PC-3 (cell line): ENCODE measurements around the gene NIBAN1. TPM values are rescaled to one million over a fixed set of nuclear protein-coding genes. Genes with fewer than 3 reads are reported as not detected.

Experiments
- ATAC-seq: fragments of 200-7000 bp; cut with Tn5 transposase; 2 replicates; pipeline ENCODE4 v1.9.1; 2020; ENCODE audit warnings: mild to moderate bottlenecking, moderate library complexity
- BruUV-seq: library from RNA; stranded (reverse); fragments of 400-500 nt; replicated peaks from 2 replicates; lab custom pipeline; 2021; lab: Mats Ljungman, UMichigan
- CTCF ChIA-PET: fragments of 300-600 bp; sonication (Branson Sonifier 250); formaldehyde crosslinking; loops from one replicate; lab custom pipeline; 2022; ENCODE audit warnings: antibody characterized with exemption; lab: Charles Lee
- POLR2A ChIA-PET: fragments of 300-600 bp; sonication (Branson Sonifier 250); formaldehyde crosslinking; loops from one replicate; lab custom pipeline; 2022; ENCODE audit warnings: antibody characterized with exemption; ENCODE audit not compliant: unreplicated experiment; lab: Charles Lee
- DNase-seq: peaks from one replicate; pipeline ENCODE4 v3.0.0-alpha.2; 2015
- H2AFZ ChIP-seq: fragments of 300-600 bp; sonication (generic); 2 replicates; pipeline ENCODE4 v1.6.0; 2016; ENCODE audit warnings: antibody characterized with exemption, low read length
- H3F3A ChIP-seq: fragments of 300-600 bp; sonication (generic); one replicate; pipeline ENCODE4 v1.6.0; 2017; ENCODE audit warnings: antibody characterized with exemption, low read length, control low read depth, mild to moderate bottlenecking; ENCODE audit not compliant: unreplicated experiment
- H3K27ac ChIP-seq: fragments of 300-600 bp; sonication (generic); 2 replicates; pipeline ENCODE4 v1.5.1; 2016; ENCODE audit warnings: mild to moderate bottlenecking, low read length
- H3K27me3 ChIP-seq: fragments of 300-600 bp; sonication (generic); 2 replicates; pipeline ENCODE4 v1.6.1; 2016; ENCODE audit warnings: low read length, mixed read lengths
- H3K36me3 ChIP-seq: fragments of 300-600 bp; sonication (generic); 2 replicates; pipeline ENCODE4 v1.6.1; 2016; ENCODE audit warnings: low read depth, mixed run types, low read length, mixed read lengths
- H3K4me1 ChIP-seq: fragments of 300-600 bp; sonication (generic); 2 replicates; pipeline ENCODE4 v1.5.1; 2016; ENCODE audit warnings: low read length; ENCODE audit not compliant: insufficient read depth
- H3K4me2 ChIP-seq: fragments of 300-600 bp; sonication (generic); 2 replicates; pipeline ENCODE4 v1.6.0; 2016; ENCODE audit warnings: low read length
- H3K4me3 ChIP-seq: fragments of 300-600 bp; sonication (generic); 2 replicates; pipeline ENCODE4 v1.5.1; 2016; ENCODE audit warnings: mild to moderate bottlenecking, low read length, mixed read lengths
- H3K79me2 ChIP-seq: fragments of 300-600 bp; sonication (generic); 2 replicates; pipeline ENCODE4 v1.6.1; 2017; ENCODE audit warnings: low read length, mixed read lengths
- H3K9ac ChIP-seq: fragments of 300-600 bp; sonication (generic); 2 replicates; pipeline ENCODE4 v1.6.0; 2016; ENCODE audit warnings: mild to moderate bottlenecking, low read length
- H3K9me2 ChIP-seq: fragments of 300-600 bp; sonication (generic); replicated peaks from 2 replicates; pipeline ENCODE4 v1.6.1; 2016; ENCODE audit warnings: mixed run types, low read length, mixed read lengths
- H3K9me3 ChIP-seq: fragments of 300-600 bp; sonication (generic); 2 replicates; pipeline ENCODE4 v1.6.1; 2016; ENCODE audit warnings: low read length, mixed read lengths
- H4K20me1 ChIP-seq: fragments of 300-600 bp; sonication (generic); 2 replicates; pipeline ENCODE4 v1.6.1; 2016; ENCODE audit warnings: low read length, mixed read lengths
- EZH2 ChIP-seq: fragments of 300-600 bp; sonication (generic); IDR thresholded peaks from one replicate; pipeline ENCODE4 v1.6.1; 2017; ENCODE audit warnings: antibody characterized with exemption, mild to moderate bottlenecking, low read length; ENCODE audit not compliant: unreplicated experiment
- EZH2phosphoT487 ChIP-seq: fragments of 300-600 bp; sonication (generic); IDR thresholded peaks from 2 replicates; pipeline ENCODE4 v1.6.1; 2018; ENCODE audit warnings: mild to moderate bottlenecking, antibody characterized with exemption, low read length, borderline replicate concordance
- intact Hi-C: fragments of 100-400 bp; cut with micrococcal nuclease; formaldehyde crosslinking; loops from 2 replicates; pipeline ENCODE4 v1.9.0; 2023
- total RNA-seq: library from RNA; depleted of rRNA; stranded (reverse); fragments of >200 nt; gene quantifications from 2 replicates; pipeline ENCODE4 v1.2.3, GENCODE V29; 2014
- TF ChIP-seq, protein P1 (sequence below): fragments of 300-600 bp; sonication (generic); conservative IDR thresholded peaks from 2 replicates; pipeline ENCODE4 v1.5.1; 2017; ENCODE audit warnings: antibody characterized with exemption, low read depth, mild to moderate bottlenecking, low read length

The NIBAN1 gene
- total RNA-seq, 1 experiment from 2014 or later = 6.9 TPM

DNA sequence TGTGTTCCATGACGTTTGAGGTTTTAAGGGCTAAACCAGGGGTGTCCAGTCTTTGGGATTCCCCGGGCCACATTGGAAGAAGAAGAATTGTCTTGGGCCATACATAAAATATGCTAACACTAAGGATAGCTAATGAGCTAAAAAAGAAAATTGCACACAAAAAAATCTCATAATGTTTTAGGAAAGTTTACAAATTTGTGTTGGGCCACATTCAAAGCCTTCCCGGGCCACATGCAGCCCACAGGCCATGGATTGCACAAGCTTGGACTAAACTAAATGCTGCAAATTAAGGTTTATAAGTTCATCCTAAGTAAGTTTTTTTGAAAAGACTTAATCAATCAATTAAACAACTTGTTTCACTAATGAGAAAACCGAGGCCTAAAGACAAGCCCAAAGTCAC lies 21.9 kb downstream of the NIBAN1 start:
- H3K4me3 ChIP-seq = no peak overlapping the region
- BruUV-seq = no TSS peak
- POLR2A ChIA-PET = no interaction called here
- no peaks in the 10 kb centered on the region for H3K9me3 ChIP-seq
- H3K27ac ChIP-seq = no peak overlapping the region
- no peaks in the 10 kb centered on the region for H3K9me2 ChIP-seq
- CTCF ChIA-PET = no interaction called here
- no peak overlapping the region for H2AFZ ChIP-seq
- H4K20me1 ChIP-seq = no peaks in the 10 kb centered on the region
- no peaks in the 10 kb centered on the region for H3F3A ChIP-seq
- H3K4me2 ChIP-seq = no peak overlapping the region
- no peaks in the 10 kb centered on the region for H3K79me2 ChIP-seq
- TF ChIP-seq EZH2phosphoT487 = no peak
- no peak for TF ChIP-seq EZH2
- TF ChIP-seq, protein P1, sequence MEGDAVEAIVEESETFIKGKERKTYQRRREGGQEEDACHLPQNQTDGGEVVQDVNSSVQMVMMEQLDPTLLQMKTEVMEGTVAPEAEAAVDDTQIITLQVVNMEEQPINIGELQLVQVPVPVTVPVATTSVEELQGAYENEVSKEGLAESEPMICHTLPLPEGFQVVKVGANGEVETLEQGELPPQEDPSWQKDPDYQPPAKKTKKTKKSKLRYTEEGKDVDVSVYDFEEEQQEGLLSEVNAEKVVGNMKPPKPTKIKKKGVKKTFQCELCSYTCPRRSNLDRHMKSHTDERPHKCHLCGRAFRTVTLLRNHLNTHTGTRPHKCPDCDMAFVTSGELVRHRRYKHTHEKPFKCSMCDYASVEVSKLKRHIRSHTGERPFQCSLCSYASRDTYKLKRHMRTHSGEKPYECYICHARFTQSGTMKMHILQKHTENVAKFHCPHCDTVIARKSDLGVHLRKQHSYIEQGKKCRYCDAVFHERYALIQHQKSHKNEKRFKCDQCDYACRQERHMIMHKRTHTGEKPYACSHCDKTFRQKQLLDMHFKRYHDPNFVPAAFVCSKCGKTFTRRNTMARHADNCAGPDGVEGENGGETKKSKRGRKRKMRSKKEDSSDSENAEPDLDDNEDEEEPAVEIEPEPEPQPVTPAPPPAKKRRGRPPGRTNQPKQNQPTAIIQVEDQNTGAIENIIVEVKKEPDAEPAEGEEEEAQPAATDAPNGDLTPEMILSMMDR = no peak
- intact Hi-C loops = loop anchor here (10.0 kb wide), 1 partner anchor 48 kb away; no protein-coding TSS in a partner anchor
- ATAC-seq = no peak
- H3K4me1 ChIP-seq = peaks cover 17% of the 10 kb centered on the region
- no peak for DNase-seq
- no peaks in the 10 kb centered on the region for H3K36me3 ChIP-seq
- no peak overlapping the region for H3K9ac ChIP-seq
- H3K27me3 ChIP-seq = no peaks in the 10 kb centered on the region

DNA sequence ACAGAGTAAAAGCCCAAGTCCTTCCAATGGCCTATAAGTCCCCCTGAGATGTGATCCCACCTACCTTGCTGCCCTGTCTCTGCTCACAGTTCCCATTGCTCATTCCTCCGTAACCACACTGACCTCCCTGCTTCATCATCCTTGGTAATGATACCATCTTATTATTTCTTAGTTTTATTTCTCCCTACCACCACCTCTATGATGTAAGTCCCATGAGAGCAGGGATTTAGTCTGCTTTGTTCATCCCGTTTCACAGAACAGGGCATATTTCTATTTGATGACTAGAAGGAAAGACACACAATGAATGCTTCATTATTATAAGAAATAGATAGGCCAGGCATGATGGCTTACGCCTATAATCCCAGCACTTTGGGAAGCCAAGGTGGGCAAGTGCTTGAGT lies 22.5 kb downstream of the NIBAN1 start:
- no peaks in the 10 kb centered on the region for H3F3A ChIP-seq
- DNase-seq = no peak
- ATAC-seq = no peak
- H3K4me1 ChIP-seq = peaks cover 17% of the 10 kb centered on the region
- no peak overlapping the region for H3K27ac ChIP-seq
- H3K9ac ChIP-seq = no peak overlapping the region
- no peaks in the 10 kb centered on the region for H3K36me3 ChIP-seq
- TF ChIP-seq EZH2 (no peak), EZH2phosphoT487 (no peak)
- TF ChIP-seq, protein P1 = no peak
- H3K27me3 ChIP-seq = no peaks in the 10 kb centered on the region
- H3K4me3 ChIP-seq = no peak overlapping the region
- no TSS peak for BruUV-seq
- CTCF ChIA-PET = no interaction called here
- intact Hi-C loops = loop anchor here (10.0 kb wide), 1 partner anchor 47 kb away; no protein-coding TSS in a partner anchor
- no peaks in the 10 kb centered on the region for H3K9me2 ChIP-seq
- no peak overlapping the region for H3K4me2 ChIP-seq
- H3K9me3 ChIP-seq = no peaks in the 10 kb centered on the region
- H2AFZ ChIP-seq = no peak overlapping the region
- no peaks in the 10 kb centered on the region for H4K20me1 ChIP-seq
- POLR2A ChIA-PET = no interaction called here
- no peaks in the 10 kb centered on the region for H3K79me2 ChIP-seq

DNA sequence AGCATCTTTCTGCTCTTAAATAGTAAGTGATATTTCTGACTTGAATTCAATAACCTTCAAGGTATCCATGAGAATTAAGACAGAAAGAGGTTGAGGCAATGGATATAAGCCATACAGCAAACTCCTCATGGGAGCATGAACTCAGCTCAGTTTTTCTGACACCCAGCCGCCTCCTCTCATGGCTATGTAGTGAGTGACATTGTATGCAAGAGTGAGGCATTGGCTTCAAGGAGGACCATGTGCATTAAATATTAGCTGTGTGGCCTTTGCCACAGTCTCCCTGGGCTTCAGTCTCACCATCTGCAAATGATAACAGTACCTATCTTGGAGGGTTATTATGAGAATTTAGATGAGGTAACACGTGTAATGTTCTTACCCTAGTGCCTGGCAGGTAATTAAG lies 23.4 kb downstream of the NIBAN1 start:
- ChIA-PET POLR2A (no interaction called here), CTCF (no interaction called here)
- Histone ChIP-seq H3K4me2 (no peak overlapping the region), H3K27ac (no peak overlapping the region), H3K9me2 (no peaks in the 10 kb centered on the region), H3K27me3 (no peaks in the 10 kb centered on the region), H4K20me1 (no peaks in the 10 kb centered on the region), H3K9me3 (no peaks in the 10 kb centered on the region), H3K9ac (no peak overlapping the region), H3K36me3 (no peaks in the 10 kb centered on the region), H3K79me2 (no peaks in the 10 kb centered on the region), H3K4me3 (no peak overlapping the region), H3F3A (no peaks in the 10 kb centered on the region), H2AFZ (no peak overlapping the region), H3K4me1 (peaks cover 17% of the 10 kb centered on the region)
- BruUV-seq = no TSS peak
- intact Hi-C loops = loop anchor here (10.0 kb wide), 1 partner anchor 46 kb away; no protein-coding TSS in a partner anchor
- ATAC-seq (no peak), DNase-seq (no peak)
- TF ChIP-seq, protein P1 = no peak
- TF ChIP-seq EZH2phosphoT487 = no peak
- TF ChIP-seq EZH2 = no peak
